GM23338 (cell line): ENCODE results near the gene SF3B1.

Source experiments
- CREB1 ChIP-seq: fragments of 250-450 bp; sonication (Bioruptor Pico); IDR thresholded peaks from 2 replicates; pipeline ENCODE4 v1.5.0; 2020; ENCODE audit warnings: low read depth, mild to moderate bottlenecking, moderate library complexity
- CTCF ChIP-seq, 2 experiments: fragments of 200-600 bp in 1 of 2; sonication (generic) in 1 of 2; conservative IDR thresholded peaks; 2 replicates each; pipeline versions ENCODE4 v1.5.1 to v1.6.1; 2016 to 2017; ENCODE audit warnings: antibody characterized with exemption in 2 of 2, low read depth in 2 of 2, mild to moderate bottlenecking in 2 of 2, moderate library complexity in 1 of 2
- EZH2 ChIP-seq: fragments of 200-600 bp; sonication (generic); IDR thresholded peaks from one replicate; pipeline ENCODE4 v1.8.0; 2017; ENCODE audit warnings: antibody characterized with exemption, mild to moderate bottlenecking, low read depth; ENCODE audit not compliant: unreplicated experiment
- REST ChIP-seq: IDR thresholded peaks from one replicate; pipeline ENCODE4 v1.6.1; 2018; ENCODE audit warnings: antibody characterized with exemption; ENCODE audit not compliant: unreplicated experiment
- ZNF114 ChIP-seq: fragments of 250-450 bp; sonication (Bioruptor Pico); IDR thresholded peaks from 2 replicates; pipeline ENCODE4 v1.5.0; 2020; ENCODE audit warnings: mild to moderate bottlenecking, moderate library complexity
- ZNF462 ChIP-seq: fragments of 250-450 bp; sonication (Bioruptor Pico); IDR thresholded peaks from 2 replicates; pipeline ENCODE4 v1.5.0; 2020; ENCODE audit warnings: mild to moderate bottlenecking, moderate library complexity

- TF ChIP-seq CTCF (conservative IDR thresholded peaks at IDR 0.05; ENCODE audit: low read depth in 2 of 2) = no peak
- no peak for TF ChIP-seq REST
- no peak for TF ChIP-seq EZH2
- TF ChIP-seq ZNF114 = no peak
- no peak for TF ChIP-seq CREB1 (CRISPR knock-in tag)
- no peak for TF ChIP-seq ZNF462
These were observed 2.6 kb upstream of the SF3B1 start for GRCh38 chr2:197437380-197437779.
